Lower leg skin (tissue), 4 donors: ENCODE results near the gene PRRT1B. TPM values are rescaled to one million over a fixed set of nuclear protein-coding genes. Genes with fewer than 3 reads are reported as not detected.

Experiments used
- DNase-seq, 2 donors: peaks; one replicate each; pipeline ENCODE4 v3.0.0-alpha.2; 2019; ENCODE audit warnings: low spot score in 2 of 2
- H3K4me3 ChIP-seq: fragments of 200-600 bp; sonication (generic); 2 replicates; pipeline ENCODE4 v1.5.1; 2017; ENCODE audit warnings: mild to moderate bottlenecking, low read depth; ENCODE audit not compliant: poor library complexity, severe bottlenecking
- POLR2A ChIP-seq, 2 donors: fragments of 450-650 bp; IDR thresholded peaks; one replicate each; pipeline ENCODE4 v1.6.1; 2016 to 2017; ENCODE audit warnings: antibody characterized with exemption in 2 of 2, mild to moderate bottlenecking in 1 of 2, moderate library complexity in 1 of 2
- WGBS, 2 donors: methylation state at CpG; one replicate each; pipeline ENCODE4 v1.1.5; 2018; 5-methylcytosine and 5-hydroxymethylcytosine counted together
- intact Hi-C: fragments of 100-400 bp; cut with DNase I; formaldehyde crosslinking; loops from one replicate; pipeline ENCODE4 v1.15.0; 2023; ENCODE audit warnings: low total_unique reads
- total RNA-seq, 4 donors: library from RNA; depleted of rRNA; stranded (reverse); fragments of >200 nt; gene quantifications; one replicate each; pipeline ENCODE4 v1.1.0, GENCODE V29; 2016
- TF ChIP-seq, protein P1 (sequence below), 3 donors: fragments of 450-650 bp; IDR thresholded peaks; one replicate each; pipeline ENCODE4 v1.5.1; 2016; ENCODE audit warnings: antibody characterized with exemption in 3 of 3, mild to moderate bottlenecking in 3 of 3, moderate library complexity in 2 of 3

The PRRT1B gene
- total RNA-seq, 4 donors from 2014 or later, result not detected

DNA sequence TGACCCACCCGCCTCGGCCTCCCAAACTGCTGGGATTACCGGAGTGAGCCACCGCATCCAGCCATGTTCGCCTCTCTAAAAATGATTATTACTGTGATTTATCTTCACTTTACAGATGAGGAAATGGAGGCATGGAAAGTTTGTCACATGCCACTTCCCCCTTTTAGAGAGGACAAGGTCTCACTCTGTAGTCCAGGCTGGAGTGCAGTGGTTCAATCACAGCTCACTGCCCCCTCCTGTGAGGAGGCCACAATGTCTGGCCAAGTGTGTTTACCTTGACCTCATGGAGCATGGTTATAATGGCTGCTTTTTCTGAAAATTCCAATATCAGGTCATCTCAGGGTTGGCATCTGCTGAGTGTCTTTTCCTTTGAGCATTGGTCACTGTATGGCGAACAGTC lies 6.7 kb downstream of the PRRT1B start:
- TF ChIP-seq, protein P1, sequence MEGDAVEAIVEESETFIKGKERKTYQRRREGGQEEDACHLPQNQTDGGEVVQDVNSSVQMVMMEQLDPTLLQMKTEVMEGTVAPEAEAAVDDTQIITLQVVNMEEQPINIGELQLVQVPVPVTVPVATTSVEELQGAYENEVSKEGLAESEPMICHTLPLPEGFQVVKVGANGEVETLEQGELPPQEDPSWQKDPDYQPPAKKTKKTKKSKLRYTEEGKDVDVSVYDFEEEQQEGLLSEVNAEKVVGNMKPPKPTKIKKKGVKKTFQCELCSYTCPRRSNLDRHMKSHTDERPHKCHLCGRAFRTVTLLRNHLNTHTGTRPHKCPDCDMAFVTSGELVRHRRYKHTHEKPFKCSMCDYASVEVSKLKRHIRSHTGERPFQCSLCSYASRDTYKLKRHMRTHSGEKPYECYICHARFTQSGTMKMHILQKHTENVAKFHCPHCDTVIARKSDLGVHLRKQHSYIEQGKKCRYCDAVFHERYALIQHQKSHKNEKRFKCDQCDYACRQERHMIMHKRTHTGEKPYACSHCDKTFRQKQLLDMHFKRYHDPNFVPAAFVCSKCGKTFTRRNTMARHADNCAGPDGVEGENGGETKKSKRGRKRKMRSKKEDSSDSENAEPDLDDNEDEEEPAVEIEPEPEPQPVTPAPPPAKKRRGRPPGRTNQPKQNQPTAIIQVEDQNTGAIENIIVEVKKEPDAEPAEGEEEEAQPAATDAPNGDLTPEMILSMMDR (IDR thresholded peaks at IDR 0.05), result no peak
- TF ChIP-seq POLR2A (IDR thresholded peaks at IDR 0.05), result no peak
- DNase-seq, result no peak
- intact Hi-C loops, result no loop called here
- H3K4me3 ChIP-seq, result no peak overlapping the region
- 88 to 96% methylated on average over 6 of the region's 6 CpGs for WGBS, 2 donors

DNA sequence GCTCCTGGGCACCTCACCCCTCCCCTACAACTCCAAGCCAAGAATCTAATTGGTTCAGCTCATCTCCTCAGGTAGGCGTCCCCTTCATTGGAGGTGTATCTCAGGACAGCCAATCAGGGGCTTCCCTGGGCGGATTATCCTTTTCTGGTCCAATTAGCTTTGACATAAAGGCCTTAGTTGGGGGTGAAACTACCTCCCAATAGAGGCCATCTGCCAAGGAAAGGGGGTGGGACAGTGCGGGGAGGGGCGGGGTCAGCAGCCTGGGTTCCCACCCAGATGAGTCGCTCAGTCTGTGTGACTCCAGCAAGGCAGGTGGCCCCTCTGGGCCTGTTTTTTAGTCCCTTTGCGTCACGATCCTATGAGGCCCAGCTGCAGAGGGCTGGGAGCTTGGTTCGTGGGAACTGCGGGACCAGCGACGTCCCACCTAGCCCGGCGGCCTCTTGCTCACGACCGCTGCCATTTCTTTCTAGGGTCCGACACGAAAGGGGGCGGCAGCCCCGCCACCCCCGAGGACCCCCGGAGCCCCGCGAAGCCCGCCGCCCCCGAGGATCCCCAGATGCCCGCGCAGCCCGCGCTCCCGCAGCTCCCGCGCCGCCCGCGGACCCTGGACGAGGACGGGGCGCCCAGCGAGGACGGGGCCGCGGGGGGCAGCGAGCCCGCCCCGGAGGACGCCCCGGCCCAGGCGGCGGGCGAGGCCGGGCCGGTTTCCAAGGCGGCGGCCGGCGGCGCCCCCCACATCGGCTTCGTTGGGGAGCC lies 8.9 kb downstream of the PRRT1B start:
- TF ChIP-seq, protein P1 (IDR thresholded peaks at IDR 0.05), result no peak
- no peak for TF ChIP-seq POLR2A (IDR thresholded peaks at IDR 0.05)
- WGBS, 2 donors, result 36 to 49% methylated on average over 16 to 18 of the region's 60 CpGs
- intact Hi-C loops, result no loop called here
- no peak for DNase-seq
- H3K4me3 ChIP-seq, result no peak overlapping the region

DNA sequence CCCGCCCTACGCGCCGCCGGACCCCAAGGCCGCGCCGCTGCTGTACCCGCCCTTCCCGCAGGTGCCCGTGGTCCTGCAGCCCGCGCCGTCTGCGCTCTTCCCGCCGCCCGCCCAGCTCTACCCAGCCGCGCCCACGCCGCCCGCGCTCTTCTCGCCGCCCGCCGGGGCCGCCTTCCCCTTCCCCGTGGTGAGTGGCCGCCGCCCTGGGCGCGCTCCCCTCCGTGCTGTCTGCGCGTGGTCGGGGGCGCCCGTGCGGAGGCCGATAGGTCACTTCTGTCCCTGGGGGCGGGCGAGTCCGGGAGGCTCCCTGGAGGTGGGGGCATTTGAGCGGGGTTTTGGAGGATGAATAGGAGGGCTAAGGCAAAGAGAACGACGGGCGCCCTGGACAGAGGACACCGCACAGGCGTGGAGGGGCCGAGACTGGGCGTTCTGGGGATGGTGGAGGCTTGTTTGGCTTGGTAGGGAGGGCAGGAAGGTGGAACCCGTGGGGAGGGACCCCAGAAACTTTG lies 9.6 kb downstream of the PRRT1B start:
- WGBS, 2 donors, result 31 to 48% methylated on average over 16 to 30 of the region's 54 CpGs
- no peak for DNase-seq
- TF ChIP-seq, protein P1 (IDR thresholded peaks at IDR 0.05), result no peak
- TF ChIP-seq POLR2A (IDR thresholded peaks at IDR 0.05), result no peak
- no peak overlapping the region for H3K4me3 ChIP-seq
- intact Hi-C loops, result no loop called here

DNA sequence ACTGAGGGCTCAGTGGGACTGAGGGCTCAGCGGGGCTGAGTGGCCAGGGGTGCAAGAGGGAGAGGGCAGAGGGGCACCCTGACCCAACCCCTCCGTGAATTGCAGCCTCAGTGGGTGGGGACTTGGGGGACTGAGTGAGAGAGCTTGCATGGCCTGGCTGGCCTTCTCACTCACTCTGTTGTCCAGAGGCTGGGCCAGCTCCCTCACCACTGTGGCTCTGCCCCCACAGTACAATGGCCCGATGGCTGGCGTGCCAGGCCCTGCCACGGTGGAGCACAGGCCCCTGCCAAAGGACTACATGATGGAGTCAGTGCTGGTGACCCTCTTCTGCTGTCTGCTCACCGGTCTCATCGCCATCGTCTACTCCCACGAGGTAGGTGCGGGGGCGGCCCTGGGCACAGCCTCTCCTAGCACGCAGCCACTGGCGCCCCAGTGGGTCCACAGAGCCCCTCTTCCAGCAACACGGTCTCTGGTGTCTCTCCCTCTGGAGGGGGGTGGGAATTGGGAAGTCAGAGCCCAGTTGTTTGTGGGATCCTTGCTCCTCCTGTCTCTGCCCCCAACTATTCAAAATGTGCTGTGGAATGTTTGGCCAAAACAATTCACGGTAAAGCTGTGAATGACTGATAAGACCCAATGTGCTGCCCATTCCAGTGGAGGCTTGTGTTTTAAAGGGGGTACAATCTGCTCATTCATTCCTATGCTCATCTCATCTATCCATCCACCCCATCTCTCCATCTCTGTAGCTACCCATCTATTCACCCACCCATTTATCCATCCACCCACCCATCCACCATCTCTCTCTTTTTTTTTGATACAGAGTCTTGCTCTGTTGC lies 10.7 kb downstream of the PRRT1B start:
- intact Hi-C loops, result no loop called here
- no peak for DNase-seq
- H3K4me3 ChIP-seq, result no peak overlapping the region
- 87 to 90% methylated on average over 15 of the region's 15 CpGs for WGBS, 2 donors
- TF ChIP-seq POLR2A (IDR thresholded peaks at IDR 0.05), result no peak
- TF ChIP-seq, protein P1 (IDR thresholded peaks at IDR 0.05), result no peak

DNA sequence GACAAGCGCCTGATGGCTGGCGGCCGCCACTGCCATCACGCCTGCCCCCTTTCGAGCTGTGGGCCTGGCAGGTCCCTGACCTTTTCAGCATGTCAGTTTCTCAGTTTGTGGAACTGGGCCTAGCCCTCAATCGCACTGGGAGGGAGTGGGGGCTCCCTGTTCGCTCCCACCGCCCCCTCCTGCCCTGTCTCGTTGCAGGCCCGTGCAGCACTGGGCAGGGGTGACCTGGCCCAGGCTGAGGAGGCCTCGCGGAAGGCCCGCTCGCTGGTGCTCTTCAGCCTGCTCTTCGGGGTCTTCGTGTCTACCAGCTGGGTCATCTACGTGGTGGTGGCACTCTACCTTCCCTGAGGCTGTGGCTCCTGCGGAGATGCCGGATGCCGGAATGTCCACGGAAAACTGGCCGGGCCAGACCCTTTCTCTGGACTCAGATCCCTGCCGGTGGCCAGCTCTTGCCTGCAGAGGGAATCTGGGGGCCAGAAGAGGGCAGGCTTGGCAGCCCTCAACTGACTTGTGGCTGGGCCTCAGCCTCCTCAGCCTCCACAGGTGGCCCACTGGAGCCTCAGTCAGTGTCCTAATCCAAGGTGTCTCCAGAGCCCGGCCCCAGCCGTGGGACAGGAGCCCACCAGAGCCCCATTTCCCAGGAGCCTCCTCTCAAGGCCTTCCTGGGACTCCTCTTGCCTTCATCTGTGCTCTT lies 12.7 kb downstream of the PRRT1B start:
- 92 to 95% methylated on average over 21 to 25 of the region's 25 CpGs for WGBS, 2 donors
- TF ChIP-seq, protein P1 (IDR thresholded peaks at IDR 0.05), result no peak
- TF ChIP-seq POLR2A (IDR thresholded peaks at IDR 0.05), result no peak
- DNase-seq, result no peak
- intact Hi-C loops, result no loop called here
- no peak overlapping the region for H3K4me3 ChIP-seq
